GM12875 (cell line): ENCODE measurements around the gene ASGR1.

Experiments used
- H3K4me3 ChIP-seq: one replicate; pipeline ENCODE4 v1.5.1; 2011; ENCODE audit warnings: low read depth, low read length, control low read depth
- TF ChIP-seq, protein P1 (sequence below): IDR thresholded peaks from 2 replicates; pipeline ENCODE4 v1.5.1; 2011; ENCODE audit warnings: low read depth, mild to moderate bottlenecking, control low read depth, inconsistent platforms, low read length, moderate library complexity, borderline replicate concordance; ENCODE audit not compliant: insufficient read depth

ASGR1 gene

GRCh38 chr17:7207120-7208001 lies 28.2 kb upstream of the ASGR1 start:
- H3K4me3 ChIP-seq, result no peak overlapping the region
- TF ChIP-seq, protein P1, sequence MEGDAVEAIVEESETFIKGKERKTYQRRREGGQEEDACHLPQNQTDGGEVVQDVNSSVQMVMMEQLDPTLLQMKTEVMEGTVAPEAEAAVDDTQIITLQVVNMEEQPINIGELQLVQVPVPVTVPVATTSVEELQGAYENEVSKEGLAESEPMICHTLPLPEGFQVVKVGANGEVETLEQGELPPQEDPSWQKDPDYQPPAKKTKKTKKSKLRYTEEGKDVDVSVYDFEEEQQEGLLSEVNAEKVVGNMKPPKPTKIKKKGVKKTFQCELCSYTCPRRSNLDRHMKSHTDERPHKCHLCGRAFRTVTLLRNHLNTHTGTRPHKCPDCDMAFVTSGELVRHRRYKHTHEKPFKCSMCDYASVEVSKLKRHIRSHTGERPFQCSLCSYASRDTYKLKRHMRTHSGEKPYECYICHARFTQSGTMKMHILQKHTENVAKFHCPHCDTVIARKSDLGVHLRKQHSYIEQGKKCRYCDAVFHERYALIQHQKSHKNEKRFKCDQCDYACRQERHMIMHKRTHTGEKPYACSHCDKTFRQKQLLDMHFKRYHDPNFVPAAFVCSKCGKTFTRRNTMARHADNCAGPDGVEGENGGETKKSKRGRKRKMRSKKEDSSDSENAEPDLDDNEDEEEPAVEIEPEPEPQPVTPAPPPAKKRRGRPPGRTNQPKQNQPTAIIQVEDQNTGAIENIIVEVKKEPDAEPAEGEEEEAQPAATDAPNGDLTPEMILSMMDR, result no peak

DNA sequence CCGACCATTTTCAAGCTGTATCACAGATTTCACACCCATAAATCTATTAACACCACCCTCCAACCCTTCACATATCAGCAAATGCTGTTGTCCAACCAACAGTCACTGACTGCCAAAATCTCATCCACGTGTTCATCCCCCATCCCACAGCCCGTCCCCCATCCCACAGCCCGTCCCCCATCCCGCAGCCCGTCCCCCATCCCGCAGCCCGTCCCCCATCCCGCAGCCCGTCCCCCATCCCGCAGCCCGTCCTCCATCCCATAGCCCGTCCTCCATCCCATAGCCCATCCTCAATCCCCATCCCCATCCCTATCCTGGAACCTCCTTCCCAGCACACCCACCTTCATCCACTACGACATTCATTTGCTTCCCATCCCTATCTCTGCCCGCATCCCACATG lies 26.4 kb upstream of the ASGR1 start:
- TF ChIP-seq, protein P1, result no peak
- H3K4me3 ChIP-seq, result peak overlapping the region; percentile 64

- H3K4me3 ChIP-seq, result peak overlapping the region; percentile 64
- TF ChIP-seq, protein P1, result no peak
Observed at GRCh38 chr17:7204828-7205461, 25.8 kb upstream of the ASGR1 start.

DNA sequence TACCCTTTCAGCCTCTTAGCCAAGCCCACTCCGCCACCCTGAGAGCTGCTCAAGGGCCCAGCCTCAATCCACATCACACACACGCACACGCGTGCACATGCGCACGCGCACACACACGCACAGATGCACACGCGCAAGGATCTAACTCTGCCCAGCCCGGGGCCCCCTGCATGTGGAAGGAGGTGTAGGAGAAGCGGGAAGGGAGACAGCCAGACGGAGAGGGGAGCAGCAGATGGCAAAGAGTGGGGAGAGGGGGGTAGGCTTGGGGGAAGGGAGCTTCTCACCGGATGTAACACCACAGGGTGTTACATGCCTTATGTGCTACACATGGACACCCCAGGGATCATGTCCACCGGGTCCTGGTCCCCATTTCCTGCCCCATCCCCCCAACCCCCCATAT lies 25.2 kb upstream of the ASGR1 start:
- TF ChIP-seq, protein P1, result no peak
- H3K4me3 ChIP-seq, result peak overlapping the region; percentile 64

DNA sequence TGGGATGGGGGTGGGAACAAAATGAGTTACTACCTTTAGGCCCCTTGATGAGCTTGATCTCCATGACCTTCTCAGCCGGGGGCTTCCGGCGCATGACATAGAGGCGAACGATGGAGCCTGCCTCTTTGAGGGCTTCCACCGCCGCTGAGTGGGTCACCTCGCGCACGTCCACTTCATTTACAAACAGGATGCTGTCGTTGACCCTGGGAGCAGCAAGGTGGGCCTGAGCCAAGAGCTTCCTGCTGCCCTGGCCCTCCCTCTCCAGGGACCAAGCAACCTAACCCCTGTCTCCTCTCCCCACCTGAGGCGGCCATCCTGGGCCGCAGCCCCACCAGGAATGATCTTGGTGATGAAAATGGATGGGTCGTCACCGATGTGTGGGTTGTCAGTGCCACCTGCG lies 24.2 kb upstream of the ASGR1 start:
- TF ChIP-seq, protein P1, result no peak
- no peak overlapping the region for H3K4me3 ChIP-seq

GRCh38 chr17:7196651-7197401 lies 17.7 kb upstream of the ASGR1 start:
- H3K4me3 ChIP-seq, result no peak overlapping the region
- TF ChIP-seq, protein P1, result no peak

GRCh38 chr17:7195971-7196370 lies 16.8 kb upstream of the ASGR1 start:
- TF ChIP-seq, protein P1, result no peak
- H3K4me3 ChIP-seq, result no peak overlapping the region
